BE2C (cell line): Measurements from ENCODE around the gene UGT1A9.

Source experiments
- DNase-seq: peaks from one replicate; pipeline ENCODE4 v3.0.0-alpha.2; 2020
- H3K27me3 ChIP-seq: fragments of 250-450 bp; sonication (Bioruptor Pico); 2 replicates; pipeline ENCODE4 v1.5.1; 2020; ENCODE audit warnings: mild to moderate bottlenecking
- H3K36me3 ChIP-seq: fragments of 250-450 bp; sonication (Bioruptor Pico); 2 replicates; pipeline ENCODE4 v1.5.1; 2020; ENCODE audit warnings: mild to moderate bottlenecking
- H3K4me1 ChIP-seq: fragments of 250-450 bp; sonication (Bioruptor Pico); 2 replicates; pipeline ENCODE4 v1.5.1; 2020
- H3K4me3 ChIP-seq: 2 replicates; pipeline ENCODE4 v1.5.1; 2011; ENCODE audit warnings: low read depth, low read length
- H3K9me3 ChIP-seq: fragments of 250-450 bp; sonication (Bioruptor Pico); 2 replicates; pipeline ENCODE4 v1.5.1; 2020
- TF ChIP-seq, protein P1 (sequence below): IDR thresholded peaks from 2 replicates; pipeline ENCODE4 v1.5.1; 2012; ENCODE audit warnings: mild to moderate bottlenecking, low read depth, low read length

UGT1A9 gene

DNA sequence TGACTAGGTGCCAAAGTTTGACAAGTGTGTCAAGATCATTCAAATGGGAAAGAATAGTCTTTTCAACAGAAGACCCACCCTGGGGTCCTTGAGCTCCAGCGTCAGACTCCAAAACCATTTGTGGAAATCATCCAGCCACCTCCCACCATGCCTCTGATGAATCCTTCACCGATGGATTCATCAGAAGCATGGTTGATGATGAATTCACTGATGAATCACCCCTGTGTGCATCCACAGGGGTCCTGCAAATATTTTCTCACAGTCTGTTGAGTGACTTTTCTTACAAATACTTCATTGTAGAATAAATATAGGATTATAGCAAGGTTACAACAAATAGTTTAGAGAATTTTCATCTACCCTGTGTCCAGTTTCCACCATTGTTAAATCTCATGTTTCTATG lies 4.3 kb downstream of the UGT1A9 start:
- DNase-seq, result no peak
- H3K36me3 ChIP-seq, result no peaks in the 10 kb centered on the region
- H3K9me3 ChIP-seq, result no peaks in the 10 kb centered on the region
- H3K4me1 ChIP-seq, result no peaks in the 10 kb centered on the region
- H3K27me3 ChIP-seq, result no peaks in the 10 kb centered on the region
- H3K4me3 ChIP-seq, result no peak overlapping the region
- TF ChIP-seq, protein P1, sequence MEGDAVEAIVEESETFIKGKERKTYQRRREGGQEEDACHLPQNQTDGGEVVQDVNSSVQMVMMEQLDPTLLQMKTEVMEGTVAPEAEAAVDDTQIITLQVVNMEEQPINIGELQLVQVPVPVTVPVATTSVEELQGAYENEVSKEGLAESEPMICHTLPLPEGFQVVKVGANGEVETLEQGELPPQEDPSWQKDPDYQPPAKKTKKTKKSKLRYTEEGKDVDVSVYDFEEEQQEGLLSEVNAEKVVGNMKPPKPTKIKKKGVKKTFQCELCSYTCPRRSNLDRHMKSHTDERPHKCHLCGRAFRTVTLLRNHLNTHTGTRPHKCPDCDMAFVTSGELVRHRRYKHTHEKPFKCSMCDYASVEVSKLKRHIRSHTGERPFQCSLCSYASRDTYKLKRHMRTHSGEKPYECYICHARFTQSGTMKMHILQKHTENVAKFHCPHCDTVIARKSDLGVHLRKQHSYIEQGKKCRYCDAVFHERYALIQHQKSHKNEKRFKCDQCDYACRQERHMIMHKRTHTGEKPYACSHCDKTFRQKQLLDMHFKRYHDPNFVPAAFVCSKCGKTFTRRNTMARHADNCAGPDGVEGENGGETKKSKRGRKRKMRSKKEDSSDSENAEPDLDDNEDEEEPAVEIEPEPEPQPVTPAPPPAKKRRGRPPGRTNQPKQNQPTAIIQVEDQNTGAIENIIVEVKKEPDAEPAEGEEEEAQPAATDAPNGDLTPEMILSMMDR, result no peak

DNA sequence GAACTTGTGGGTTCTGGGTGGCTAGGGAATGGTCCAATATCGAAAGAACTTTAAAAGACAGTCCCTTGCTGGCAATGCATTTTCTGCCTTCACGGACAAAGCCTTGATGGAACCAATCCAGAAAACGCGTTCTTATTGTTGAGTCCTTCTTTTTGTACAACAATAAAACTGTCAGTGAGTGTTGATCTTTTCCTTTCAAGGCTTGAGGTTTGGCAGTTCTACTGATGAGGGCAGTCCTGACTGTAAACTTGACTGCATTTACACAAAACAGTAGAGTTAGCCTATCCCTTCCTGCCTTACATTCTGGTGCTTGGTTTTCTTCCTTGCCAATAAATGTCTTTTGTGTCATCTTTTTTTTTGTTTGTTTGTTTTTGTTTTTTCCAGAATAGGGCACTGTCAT lies 7.5 kb downstream of the UGT1A9 start:
- H3K36me3 ChIP-seq, result no peaks in the 10 kb centered on the region
- TF ChIP-seq, protein P1, result no peak

DNA sequence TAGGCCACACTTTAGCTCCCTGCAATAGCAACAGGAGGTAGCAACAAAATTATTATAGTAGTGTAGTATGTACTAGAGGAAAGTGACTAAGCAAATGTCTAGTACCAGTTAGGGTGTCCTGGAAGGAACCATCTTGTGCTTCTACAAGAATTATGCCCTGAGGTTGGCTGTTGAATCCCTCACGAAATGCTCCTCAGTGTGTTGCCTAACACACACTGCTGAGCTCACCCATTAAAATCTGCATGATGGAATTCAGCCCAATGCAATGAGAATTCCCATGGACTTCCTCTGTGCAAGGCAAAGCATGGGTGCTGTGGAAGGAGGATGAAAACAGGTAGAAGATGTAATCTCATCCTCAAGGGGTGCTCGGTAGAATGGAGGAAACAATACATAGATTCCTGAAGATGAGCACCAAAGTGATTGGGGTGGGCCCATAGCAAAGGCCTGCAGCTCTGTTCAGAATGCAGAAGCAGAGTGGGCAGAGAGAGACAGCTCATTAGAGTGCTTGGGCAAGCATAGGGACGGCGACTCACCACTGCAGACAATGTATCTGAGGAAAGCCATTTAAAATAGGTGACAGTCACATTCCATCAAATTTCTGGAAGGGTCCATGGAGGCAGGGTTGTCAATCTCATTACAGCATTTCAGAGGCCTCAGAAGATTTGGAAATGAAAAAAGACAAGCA lies 8.8 kb downstream of the UGT1A9 start:
- no peaks in the 10 kb centered on the region for H3K4me1 ChIP-seq
- H3K9me3 ChIP-seq, result no peaks in the 10 kb centered on the region
- TF ChIP-seq, protein P1, result no peak
- no peaks in the 10 kb centered on the region for H3K36me3 ChIP-seq
- H3K27me3 ChIP-seq, result no peaks in the 10 kb centered on the region
- no peak for DNase-seq
- H3K4me3 ChIP-seq, result no peak overlapping the region

More for the DNA sequence above, 7.5 kb downstream of the UGT1A9 start:
- Histone ChIP-seq H3K27me3 (no peaks in the 10 kb centered on the region), H3K9me3 (no peaks in the 10 kb centered on the region), H3K4me1 (no peaks in the 10 kb centered on the region), H3K4me3 (no peak overlapping the region)
- DNase-seq, result no peak

DNA sequence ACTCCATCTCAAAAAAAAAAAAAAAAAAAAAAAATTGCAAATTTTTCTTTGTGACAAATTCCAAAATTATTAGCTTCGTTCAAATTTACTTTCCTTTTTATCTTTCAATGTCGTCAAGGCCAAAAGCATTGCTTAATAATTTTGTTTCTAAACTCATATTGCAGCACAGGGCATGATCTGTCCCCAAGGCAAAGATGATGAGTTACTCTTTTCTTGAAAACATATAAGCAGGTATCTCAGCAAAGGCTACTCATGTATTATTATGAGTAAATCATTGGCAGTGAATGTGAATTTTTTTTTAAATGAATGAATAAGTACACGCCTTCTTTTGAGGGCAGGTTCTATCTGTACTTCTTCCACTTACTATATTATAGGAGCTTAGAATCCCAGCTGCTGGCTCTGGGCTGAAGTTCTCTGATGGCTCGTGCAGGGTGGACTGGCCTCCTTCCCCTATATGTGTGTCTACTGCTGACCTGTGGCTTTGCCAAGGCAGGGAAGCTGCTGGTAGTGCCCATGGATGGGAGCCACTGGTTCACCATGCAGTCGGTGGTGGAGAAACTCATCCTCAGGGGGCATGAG lies 9.9 kb downstream of the UGT1A9 start, which contains the start of gene UGT1A7:
Gene UGT1A7 (plus strand): TSS at position 381 of the 579 bp plus-strand sequence. CDS start 37 bp downstream, at position 418.
- no peaks in the 10 kb centered on the region for H3K36me3 ChIP-seq
- DNase-seq, result no peak

DNA sequence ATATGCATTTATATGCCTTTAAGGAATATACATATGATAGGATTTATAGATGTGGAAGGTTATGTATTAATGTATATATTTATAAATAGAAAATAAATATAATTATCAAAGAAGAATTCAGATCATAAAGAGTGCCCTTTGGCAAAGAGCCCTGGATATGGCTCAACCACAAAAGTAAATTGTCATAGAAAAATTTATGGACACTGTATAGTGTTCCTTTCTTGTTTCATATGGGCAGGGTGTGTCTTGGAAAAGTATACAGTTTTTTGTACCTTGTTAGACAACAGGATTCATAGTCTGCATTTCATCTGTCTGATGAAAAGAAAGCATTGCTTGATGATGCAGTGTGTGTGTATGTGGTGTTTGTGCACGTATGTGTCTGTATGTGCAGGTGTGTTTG lies 12.9 kb downstream of the UGT1A9 start:
- no peak for DNase-seq
- no peaks in the 10 kb centered on the region for H3K4me1 ChIP-seq
- TF ChIP-seq, protein P1, result no peak

More for the DNA sequence above, 9.9 kb downstream of the UGT1A9 start, which contains the start of gene UGT1A7:
- no peaks in the 10 kb centered on the region for H3K9me3 ChIP-seq
- no peaks in the 10 kb centered on the region for H3K4me1 ChIP-seq
- no peak within 1 kb of the TSS for H3K4me3 ChIP-seq
- TF ChIP-seq, protein P1, result no peak
- H3K27me3 ChIP-seq, result no peaks in the 10 kb centered on the region

DNA sequence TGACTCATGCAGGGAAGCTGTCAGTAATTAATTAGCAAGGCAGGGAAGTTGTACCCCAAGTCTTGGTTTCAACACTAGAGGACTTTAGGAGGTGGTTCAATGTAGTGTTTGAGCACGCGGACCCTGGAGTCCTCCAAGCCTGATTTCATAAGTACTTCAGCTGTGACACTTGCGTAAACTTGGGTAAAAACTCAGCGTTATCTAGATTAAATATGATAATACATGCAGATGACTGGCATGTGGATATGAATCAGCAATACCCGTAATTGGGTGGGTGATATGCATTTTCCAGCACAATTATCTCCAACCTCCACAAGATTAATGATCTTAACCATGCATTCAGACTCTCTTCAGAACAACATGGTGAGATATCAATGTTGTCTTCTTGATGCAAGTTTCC lies 15.2 kb downstream of the UGT1A9 start:
- H3K36me3 ChIP-seq, result no peaks in the 10 kb centered on the region
- H3K9me3 ChIP-seq, result no peaks in the 10 kb centered on the region
- TF ChIP-seq, protein P1, result no peak
- DNase-seq, result no peak
- H3K27me3 ChIP-seq, result no peaks in the 10 kb centered on the region
- H3K4me1 ChIP-seq, result no peaks in the 10 kb centered on the region
- H3K4me3 ChIP-seq, result no peak overlapping the region

More for the DNA sequence above, 12.9 kb downstream of the UGT1A9 start:
- H3K27me3 ChIP-seq, result no peaks in the 10 kb centered on the region
- no peaks in the 10 kb centered on the region for H3K9me3 ChIP-seq
- no peaks in the 10 kb centered on the region for H3K36me3 ChIP-seq
- no peak overlapping the region for H3K4me3 ChIP-seq
